ENCODE data around the gene CATSPER3. TPM values are rescaled to one million over a fixed set of nuclear protein-coding genes. Genes with fewer than 3 reads are reported as not detected.
"Not testable (repeated sequence)": the region's sequence is repeated elsewhere in the genome, so short reads cannot be mapped to it uniquely, and the experiment has no call there.

CATSPER3 gene
- total RNA-seq, 1 donor: 0.36 TPM

GRCh38 chr5:134997015-134997414, 29.3 kb downstream of the CATSPER3 start:
- Histone ChIP-seq H3K79me2 (ENCODE audit: insufficient read depth, low read length) (no peaks in the 10 kb centered on the region), H3K4me3 (ENCODE audit: insufficient read depth, low read length) (no peak overlapping the region), H4K20me1 (ENCODE audit: insufficient read depth, low read length) (no peaks in the 10 kb centered on the region), H3K4me1 (ENCODE audit: insufficient read depth, low read length) (no peaks in the 10 kb centered on the region), H3K4me2 (ENCODE audit: insufficient read depth, low read length) (no peak overlapping the region), H3K9me3 (ENCODE audit: low read depth, low read length) (no peaks in the 10 kb centered on the region), H2AFZ (ENCODE audit: low read length) (no peak overlapping the region), H3K27ac (ENCODE audit: low read depth, low read length) (no peak overlapping the region), H3K36me3 (ENCODE audit: insufficient read depth, low read length) (no peaks in the 10 kb centered on the region), H3K27me3 (ENCODE audit: insufficient read depth, low read length) (no peaks in the 10 kb centered on the region)
- no peak for TF ChIP-seq CTCF (IDR thresholded peaks at IDR 0.05; ENCODE audit: extremely low read depth, low read depth, low read length)
- peak; percentile 41 for DNase-seq (ENCODE audit: insufficient read length, low spot score, missing footprints)

- not testable (repeated sequence) for H3K36me3 ChIP-seq (ENCODE audit: insufficient read depth, low read length); H3K79me2 ChIP-seq (ENCODE audit: insufficient read depth, low read length); H3K4me1 ChIP-seq (ENCODE audit: insufficient read depth, low read length); H3K9me3 ChIP-seq (ENCODE audit: low read depth, low read length); H3K4me3 ChIP-seq (ENCODE audit: insufficient read depth, low read length); H3K27ac ChIP-seq (ENCODE audit: low read depth, low read length); DNase-seq (ENCODE audit: insufficient read length, low spot score, missing footprints); H4K20me1 ChIP-seq (ENCODE audit: insufficient read depth, low read length); H3K27me3 ChIP-seq (ENCODE audit: insufficient read depth, low read length); H3K4me2 ChIP-seq (ENCODE audit: insufficient read depth, low read length); H2AFZ ChIP-seq (ENCODE audit: low read length)
Measured at GRCh38 chr5:134998068-134998467, 30.4 kb downstream of the CATSPER3 start.

- H3K9me3 ChIP-seq (ENCODE audit: low read depth, low read length): no peaks in the 10 kb centered on the region
- no peaks in the 10 kb centered on the region for H3K79me2 ChIP-seq (ENCODE audit: insufficient read depth, low read length)
- no peak for TF ChIP-seq CTCF (IDR thresholded peaks at IDR 0.05; ENCODE audit: extremely low read depth, low read depth, low read length)
- H3K27ac ChIP-seq (ENCODE audit: low read depth, low read length): no peak overlapping the region
- H3K4me1 ChIP-seq (ENCODE audit: insufficient read depth, low read length): no peaks in the 10 kb centered on the region
- H3K36me3 ChIP-seq (ENCODE audit: insufficient read depth, low read length): no peaks in the 10 kb centered on the region
- H2AFZ ChIP-seq (ENCODE audit: low read length): no peak overlapping the region
- H3K4me2 ChIP-seq (ENCODE audit: insufficient read depth, low read length): no peak overlapping the region
- H4K20me1 ChIP-seq (ENCODE audit: insufficient read depth, low read length): no peaks in the 10 kb centered on the region
- H3K27me3 ChIP-seq (ENCODE audit: insufficient read depth, low read length): no peaks in the 10 kb centered on the region
- DNase-seq (ENCODE audit: insufficient read length, low spot score, missing footprints): peak; percentile 19
- H3K4me3 ChIP-seq (ENCODE audit: insufficient read depth, low read length): no peak overlapping the region
Measured at GRCh38 chr5:135004376-135004775, 36.7 kb downstream of the CATSPER3 start.

GRCh38 chr5:135005076-135005475, 37.4 kb downstream of the CATSPER3 start:
- Histone ChIP-seq H3K79me2 (ENCODE audit: insufficient read depth, low read length) (no peaks in the 10 kb centered on the region), H3K4me3 (ENCODE audit: insufficient read depth, low read length) (no peak overlapping the region), H3K27me3 (ENCODE audit: insufficient read depth, low read length) (no peaks in the 10 kb centered on the region), H2AFZ (ENCODE audit: low read length) (no peak overlapping the region), H3K4me2 (ENCODE audit: insufficient read depth, low read length) (no peak overlapping the region), H3K36me3 (ENCODE audit: insufficient read depth, low read length) (no peaks in the 10 kb centered on the region), H3K27ac (ENCODE audit: low read depth, low read length) (no peak overlapping the region), H3K4me1 (ENCODE audit: insufficient read depth, low read length) (no peaks in the 10 kb centered on the region), H3K9me3 (ENCODE audit: low read depth, low read length) (no peaks in the 10 kb centered on the region), H4K20me1 (ENCODE audit: insufficient read depth, low read length) (no peaks in the 10 kb centered on the region)
- DNase-seq (ENCODE audit: insufficient read length, low spot score, missing footprints): peak; percentile 51
- no peak for TF ChIP-seq CTCF (IDR thresholded peaks at IDR 0.05; ENCODE audit: extremely low read depth, low read depth, low read length)
